Inferior parietal cortex (tissue), 1 donor: ENCODE data around the gene NRP1.

Experiments
- DNase-seq: peaks from one replicate; pipeline ENCODE4 v3.0.0-alpha.2; 2016; ENCODE audit errors: extremely low spot score

Gene NRP1

GRCh38 chr10:33260403-33261149 is 73.9 kb downstream of the NRP1 start:
- no peak for DNase-seq

GRCh38 chr10:33258967-33259366 is 75.5 kb downstream of the NRP1 start:
- DNase-seq, result no peak

- DNase-seq, result no peak
Measured at GRCh38 chr10:33257439-33258080, 76.9 kb downstream of the NRP1 start.

- DNase-seq, result no peak
Measured at GRCh38 chr10:33256458-33256857, 78.0 kb downstream of the NRP1 start.

- no peak for DNase-seq
Measured at GRCh38 chr10:33254556-33255160, 79.8 kb downstream of the NRP1 start.

- no peak for DNase-seq
Measured at GRCh38 chr10:33253411-33253810, 81.1 kb downstream of the NRP1 start.

- no peak for DNase-seq
Measured at GRCh38 chr10:33252794-33253203, 81.7 kb downstream of the NRP1 start.

GRCh38 chr10:33252324-33252723 is 82.1 kb downstream of the NRP1 start:
- DNase-seq, result no peak

- no peak for DNase-seq
Measured at GRCh38 chr10:33249659-33250345, 84.7 kb downstream of the NRP1 start.

- DNase-seq, result no peak
Measured at GRCh38 chr10:33249137-33249536, 85.3 kb downstream of the NRP1 start.

- no peak for DNase-seq
Measured at GRCh38 chr10:33248638-33249037, 85.8 kb downstream of the NRP1 start.

- no peak for DNase-seq
Measured at GRCh38 chr10:33247221-33247922, 87.1 kb downstream of the NRP1 start.

- no peak for DNase-seq
Measured at GRCh38 chr10:33245343-33245742, 89.1 kb downstream of the NRP1 start.

- DNase-seq, result no peak
Measured at GRCh38 chr10:33244354-33244967, 90.0 kb downstream of the NRP1 start.

- DNase-seq, result no peak
Measured at GRCh38 chr10:33243703-33244102, 90.8 kb downstream of the NRP1 start.

- no peak for DNase-seq
Measured at GRCh38 chr10:33242931-33243330, 91.5 kb downstream of the NRP1 start.

GRCh38 chr10:33241351-33241750 is 93.1 kb downstream of the NRP1 start:
- no peak for DNase-seq

GRCh38 chr10:33240931-33241330 is 93.5 kb downstream of the NRP1 start:
- no peak for DNase-seq

- no peak for DNase-seq
Measured at GRCh38 chr10:33240258-33240657, 94.2 kb downstream of the NRP1 start.

- no peak for DNase-seq
Measured at GRCh38 chr10:33239257-33239656, 95.2 kb downstream of the NRP1 start.

GRCh38 chr10:33238643-33239042 is 95.8 kb downstream of the NRP1 start:
- no peak for DNase-seq
